Adrenal gland (tissue), 12 donors: ENCODE data around the gene UBALD2. TPM values are rescaled to one million over a fixed set of nuclear protein-coding genes. Genes with fewer than 3 reads are reported as not detected.
A peak's percentile ranks its signal among the peaks of the same experiment; 100 is the strongest.

ENCODE experiments used
- DNase-seq, 7 donors: peaks; one replicate each; pipeline ENCODE4 v3.0.0-alpha.2; 2019 to 2020
- H3K27ac ChIP-seq, 5 donors: fragments of 200-600 bp; sonication (generic) in 4 of 5; 1 replicate in 3 of 5; 2 replicates in 2 of 5; pipeline versions ENCODE4 v1.5.1 to v1.8.0; 2016 to 2020; ENCODE audit warnings: mild to moderate bottlenecking in 1 of 5
- H3K27me3 ChIP-seq: fragments of 200-600 bp; 2 replicates; pipeline ENCODE4 v1.8.0; 2021
- H3K36me3 ChIP-seq, 2 donors: fragments of 200-600 bp; replicated peaks in 1 of 2; 1 replicate in 1 of 2; 2 replicates in 1 of 2; pipeline versions ENCODE4 v1.5.1 to v1.8.0; 2018 to 2022
- H3K4me1 ChIP-seq, 2 donors: fragments of 200-600 bp; replicated peaks in 1 of 2; 1 replicate in 1 of 2; 2 replicates in 1 of 2; pipeline versions ENCODE4 v1.5.1 to v1.8.0; 2018 to 2021
- H3K4me3 ChIP-seq, 4 donors: fragments of 200-600 bp; sonication (generic) in 3 of 4; one replicate each; pipeline ENCODE4 v1.5.1; 2016 to 2018
- H3K9me3 ChIP-seq, 3 donors: fragments of 200-600 bp; sonication (generic) in 1 of 3; replicated peaks in 1 of 3; 1 replicate in 2 of 3; 2 replicates in 1 of 3; pipeline versions ENCODE4 v1.5.1 to v1.8.0; 2016 to 2021
- POLR2A ChIP-seq, 2 donors: fragments of 450-650 bp; IDR thresholded peaks; one replicate each; pipeline ENCODE4 v1.6.1; 2017; ENCODE audit warnings: antibody characterized with exemption in 2 of 2, mild to moderate bottlenecking in 2 of 2, moderate library complexity in 1 of 2
- WGBS, 4 donors: extraction: QIAGEN DNeasy Blood & Tissue Kit in 2 of 4; methylation state at CpG; one replicate each; pipeline versions ENCODE4 v1.1.5 to v1.1.7; 2013 to 2017; 5-methylcytosine and 5-hydroxymethylcytosine counted together
- intact Hi-C, 2 donors: fragments of 100-400 bp; cut with DNase I; formaldehyde crosslinking; loops; one replicate each; pipeline versions ENCODE4 v1.14.1 to v1.15.0; 2022 to 2023
- polyA plus RNA-seq, 3 donors: library from polyadenylated mRNA; stranded (reverse); fragments of 200-250 nt in 2 of 3; fragments of 350-450 nt in 1 of 3; fragmentation: Illumina TruSeq in 1 of 3; extraction: RNeasy Lipid Tissue Mini Kit (QIAGEN cat#74804) in 1 of 3; gene quantifications; one replicate each; pipeline ENCODE4 v1.2.3, GENCODE V29; 2013 to 2014
- total RNA-seq, 9 donors: library from RNA; depleted of rRNA in 4 of 9; stranded (reverse); fragments of >200 nt in 4 of 9; fragments of 120-200 nt in 1 of 9; fragmentation: NEBNext Ultra II Directional in 1 of 9; extraction: Animal tissue kit (Norgen Biotek cat#: 25700) in 1 of 9; gene quantifications; one replicate each; pipeline versions ENCODE4 v1.1.0 to v1.2.4, GENCODE V29; 2013 to 2023
- TF ChIP-seq, protein P1 (sequence below), 6 experiments: fragments of 450-650 bp in 4 of 6; fragments of 200-600 bp in 2 of 6; sonication (generic) in 1 of 6; IDR thresholded peaks; 1 replicate in 5 of 6; 2 replicates in 1 of 6; pipeline versions ENCODE4 v1.5.1 to v1.8.0; 2016 to 2021; ENCODE audit warnings: antibody characterized with exemption in 6 of 6, mild to moderate bottlenecking in 2 of 6, moderate library complexity in 1 of 6
- donor health status: healthy with polysubstance abuse.
- donor health status: Bipolar disorder and iron deficiency.
- donor health status: DM: yes; HTN: yes; CAD: no.
- donor health status: DM: no; HTN: no; CAD: no.
- donor health status: DM: no; HTN: no; CAD: no.
- donor health status: DM: yes; HTN: yes; CAD: no.

The UBALD2 gene
- total and polyA plus RNA-seq, 12 donors, result 5.2 to 71.2 (median 14.3) TPM

DNA sequence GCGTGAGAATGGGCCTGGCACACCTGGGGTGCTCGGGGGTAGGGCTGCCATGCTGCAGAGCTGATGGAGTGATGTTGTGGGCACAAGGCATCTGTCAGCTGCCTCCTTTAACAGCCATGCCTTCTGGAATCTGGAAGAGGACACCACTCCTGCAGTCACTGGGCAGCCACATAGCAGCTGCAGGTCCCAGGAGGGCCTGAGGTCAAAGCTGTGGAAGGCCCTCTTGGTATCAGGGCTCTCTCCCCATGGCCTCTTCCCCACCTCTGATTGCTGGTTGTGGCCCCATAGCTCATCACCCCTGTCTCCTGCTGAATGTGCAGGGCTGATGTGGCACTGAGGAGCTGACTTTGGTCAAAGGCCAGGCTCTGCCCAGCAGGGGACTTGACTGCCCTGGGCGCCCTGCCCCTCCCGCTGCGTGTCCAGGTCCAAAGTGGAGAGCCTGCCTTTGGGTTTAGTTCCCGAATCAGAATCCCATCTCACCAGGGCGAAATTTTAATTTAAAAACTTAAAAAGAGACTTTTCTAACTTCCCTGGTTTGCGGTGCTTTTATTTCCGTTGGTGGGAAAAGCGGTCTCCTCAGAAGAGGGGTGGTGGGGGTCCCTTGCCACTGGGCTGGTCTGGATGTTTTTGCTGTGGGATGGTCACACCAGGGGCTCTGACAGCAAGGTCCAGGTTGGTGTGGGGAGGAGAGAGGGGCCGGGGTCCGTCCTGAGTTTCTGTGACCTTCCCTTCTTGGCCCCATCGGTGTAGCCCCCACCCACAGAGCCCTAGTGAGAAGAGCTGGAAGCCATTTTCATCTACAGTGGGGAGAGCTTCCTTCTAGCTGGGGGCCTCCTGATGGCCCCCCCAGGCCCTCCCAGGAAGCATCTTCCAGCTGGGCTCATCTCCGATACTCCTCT lies 5.9 kb downstream of the UBALD2 start:
- DNase-seq, result no peak
- no peaks in the 10 kb centered on the region for H3K27me3 ChIP-seq
- intact Hi-C loops, result no loop called here
- no peaks in the 10 kb centered on the region for H3K9me3 ChIP-seq
- peaks cover 11 to 50% of the 10 kb centered on the region in 2 donors for H3K4me1 ChIP-seq
- whole genome bisulfite sequencing, 4 donors, result 83 to 90% (median 87%) methylated on average over 13 to 14 of the region's 14 CpGs
- H3K36me3 ChIP-seq, result peaks cover 0 to 5% of the 10 kb centered on the region in 2 donors
- peak overlapping the region in 1 of 5 donors; percentile 59 for H3K27ac ChIP-seq
- H3K4me3 ChIP-seq, result peak overlapping the region in 1 of 4 donors; percentile 60
- TF ChIP-seq, protein P1, sequence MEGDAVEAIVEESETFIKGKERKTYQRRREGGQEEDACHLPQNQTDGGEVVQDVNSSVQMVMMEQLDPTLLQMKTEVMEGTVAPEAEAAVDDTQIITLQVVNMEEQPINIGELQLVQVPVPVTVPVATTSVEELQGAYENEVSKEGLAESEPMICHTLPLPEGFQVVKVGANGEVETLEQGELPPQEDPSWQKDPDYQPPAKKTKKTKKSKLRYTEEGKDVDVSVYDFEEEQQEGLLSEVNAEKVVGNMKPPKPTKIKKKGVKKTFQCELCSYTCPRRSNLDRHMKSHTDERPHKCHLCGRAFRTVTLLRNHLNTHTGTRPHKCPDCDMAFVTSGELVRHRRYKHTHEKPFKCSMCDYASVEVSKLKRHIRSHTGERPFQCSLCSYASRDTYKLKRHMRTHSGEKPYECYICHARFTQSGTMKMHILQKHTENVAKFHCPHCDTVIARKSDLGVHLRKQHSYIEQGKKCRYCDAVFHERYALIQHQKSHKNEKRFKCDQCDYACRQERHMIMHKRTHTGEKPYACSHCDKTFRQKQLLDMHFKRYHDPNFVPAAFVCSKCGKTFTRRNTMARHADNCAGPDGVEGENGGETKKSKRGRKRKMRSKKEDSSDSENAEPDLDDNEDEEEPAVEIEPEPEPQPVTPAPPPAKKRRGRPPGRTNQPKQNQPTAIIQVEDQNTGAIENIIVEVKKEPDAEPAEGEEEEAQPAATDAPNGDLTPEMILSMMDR (IDR thresholded peaks at IDR 0.05), result no peak
- TF ChIP-seq POLR2A (IDR thresholded peaks at IDR 0.05), result no peak

- Histone ChIP-seq H3K27ac (peak overlapping the region in 2 of 5 donors; percentile 59 to 64), H3K4me3 (peak overlapping the region in 1 of 4 donors; percentile 60), H3K36me3 (peaks cover 0 to 5% of the 10 kb centered on the region in 2 donors), H3K9me3 (no peaks in the 10 kb centered on the region), H3K27me3 (no peaks in the 10 kb centered on the region), H3K4me1 (peaks cover 9 to 44% of the 10 kb centered on the region in 2 donors)
- intact Hi-C loops, result no loop called here
- DNase-seq, result peak in 1 of 7 donors; percentile 13
- no peak for TF ChIP-seq POLR2A (IDR thresholded peaks at IDR 0.05)
- TF ChIP-seq, protein P1 (IDR thresholded peaks at IDR 0.05), result no peak
- 16 to 38% (median 21%) methylated on average over 6 to 38 of the region's 38 CpGs for WGBS, 4 donors
Observed at GRCh38 chr17:76271669-76272540, 6.8 kb downstream of the UBALD2 start.

- TF ChIP-seq, protein P1 (IDR thresholded peaks at IDR 0.05), result no peak
- no peak for TF ChIP-seq POLR2A (IDR thresholded peaks at IDR 0.05)
- H3K36me3 ChIP-seq, result peaks cover 0 to 5% of the 10 kb centered on the region in 2 donors
- H3K4me1 ChIP-seq, result peaks cover 6 to 35% of the 10 kb centered on the region in 2 donors
- intact Hi-C loops, result no loop called here
- DNase-seq, result no peak
- no peaks in the 10 kb centered on the region for H3K27me3 ChIP-seq
- peak overlapping the region in 2 of 5 donors; percentile 59 to 64 for H3K27ac ChIP-seq
- no peaks in the 10 kb centered on the region for H3K9me3 ChIP-seq
- 65 to 85% (median 72%) methylated on average over 11 to 19 of the region's 19 CpGs for WGBS, 4 donors
- peak overlapping the region in 1 of 4 donors; percentile 60 for H3K4me3 ChIP-seq
Observed at GRCh38 chr17:76272541-76273444, 7.6 kb downstream of the UBALD2 start.
